SK-N-SH (cell line): Measurements from ENCODE around the gene GTF3A. TPM values are rescaled to one million over a fixed set of nuclear protein-coding genes. Genes with fewer than 3 reads are reported as not detected.

ENCODE experiments used
- CTCF ChIA-PET: fragments of 300-600, 350-600 bp; formaldehyde crosslinking; extraction: SDS; loops from one replicate; lab custom pipeline; 2021; lab: Yijun Ruan, JAX
- POLR2A ChIA-PET: fragments of 350-600 bp; sonication (Branson Sonifier 250); formaldehyde crosslinking; extraction: SDS; loops from one replicate; lab custom pipeline; 2020; ENCODE audit warnings: antibody characterized with exemption, inconsistent platforms; lab: Yijun Ruan, JAX
- DNase-seq: peaks from one replicate; pipeline ENCODE4 v3.0.0; 2012
- H2AFZ ChIP-seq: fragments of 200-600 bp; sonication (generic); 2 replicates; pipeline ENCODE4 v1.8.1; 2016; ENCODE audit warnings: antibody characterized with exemption, mild to moderate bottlenecking, low read depth
- H3F3A ChIP-seq: fragments of 200-600 bp; sonication (generic); replicated peaks from 2 replicates; pipeline ENCODE3; 2016; ENCODE audit warnings: antibody characterized with exemption, mild to moderate bottlenecking; ENCODE audit not compliant: insufficient read depth
- H3K27ac ChIP-seq, 2 experiments: fragments of 200-500 bp in 1 of 2; fragments of 200-600 bp in 1 of 2; sonication (Bioruptor generic) in 1 of 2; sonication (generic), shearing (Covaris generic) in 1 of 2; 2 replicates each; pipeline versions ENCODE4 v1.5.1 to v1.6.1; 2014 to 2016; ENCODE audit warnings: low read depth in 2 of 2, inconsistent platforms in 1 of 2, low read length in 1 of 2, mild to moderate bottlenecking in 1 of 2, mixed read lengths in 1 of 2
- H3K27me3 ChIP-seq: fragments of 200-600 bp; sonication (generic), shearing (Covaris generic); 2 replicates; pipeline ENCODE4 v1.6.1; 2016; ENCODE audit warnings: mixed run types; ENCODE audit not compliant: insufficient read depth
- H3K36me3 ChIP-seq, 2 experiments: fragments of 200-500 bp in 1 of 2; fragments of 200-600 bp in 1 of 2; sonication (Bioruptor generic) in 1 of 2; sonication (generic) in 1 of 2; replicated peaks in 1 of 2; 2 replicates each; pipeline versions ENCODE3 to v1.5.1; 2014 to 2016; ENCODE audit warnings: low read length in 1 of 2, mild to moderate bottlenecking in 1 of 2; ENCODE audit not compliant: insufficient read depth in 2 of 2, control insufficient read depth in 1 of 2
- H3K4me1 ChIP-seq, 2 experiments: fragments of 200-500 bp in 1 of 2; fragments of 200-600 bp in 1 of 2; sonication (Bioruptor generic) in 1 of 2; sonication (generic), shearing (Covaris generic) in 1 of 2; 2 replicates each; pipeline versions ENCODE4 v1.5.1 to v1.6.1; 2014 to 2016; ENCODE audit warnings: low read depth in 1 of 2, low read length in 1 of 2, mixed run types in 1 of 2; ENCODE audit not compliant: insufficient read depth in 2 of 2, control insufficient read depth in 1 of 2
- H3K4me2 ChIP-seq: fragments of 200-600 bp; sonication (generic), shearing (Covaris generic); 2 replicates; pipeline ENCODE4 v1.6.1; 2017; ENCODE audit warnings: mixed run types
- H3K4me3 ChIP-seq, 2 experiments: fragments of 200-500 bp in 1 of 2; fragments of 200-600 bp in 1 of 2; sonication (Bioruptor generic) in 1 of 2; sonication (generic), shearing (Covaris generic) in 1 of 2; 2 replicates each; pipeline versions ENCODE4 v1.5.1 to v1.8.1; 2014 to 2016; ENCODE audit warnings: low read depth in 2 of 2, inconsistent platforms in 1 of 2, low read length in 1 of 2, mild to moderate bottlenecking in 1 of 2, mixed read lengths in 1 of 2, moderate library complexity in 1 of 2
- H3K79me2 ChIP-seq: fragments of 200-600 bp; sonication (generic); 2 replicates; pipeline ENCODE4 v1.8.1; 2017; ENCODE audit warnings: mild to moderate bottlenecking; ENCODE audit not compliant: insufficient read depth
- H3K9ac ChIP-seq: fragments of 200-600 bp; sonication (generic); 2 replicates; pipeline ENCODE4 v1.6.1; 2017; ENCODE audit warnings: mixed run types
- H3K9me2 ChIP-seq: fragments of 200-600 bp; sonication (generic); 2 replicates; pipeline ENCODE4 v1.6.1; 2017; ENCODE audit warnings: mixed run types
- H3K9me3 ChIP-seq: fragments of 200-600 bp; sonication (generic); 2 replicates; pipeline ENCODE4 v1.6.1; 2017; ENCODE audit warnings: mixed run types, mild to moderate bottlenecking, moderate library complexity
- H4K20me1 ChIP-seq: fragments of 200-600 bp; sonication (generic); 2 replicates; pipeline ENCODE4 v1.6.1; 2017; ENCODE audit warnings: mild to moderate bottlenecking, mixed run types; ENCODE audit not compliant: insufficient read depth
- CHD2 ChIP-seq: fragments of 150-350 bp; IDR thresholded peaks from 2 replicates; pipeline ENCODE4 v1.6.1; 2018; ENCODE audit warnings: low read length; ENCODE audit not compliant: partially characterized antibody
- ELF1 ChIP-seq: IDR thresholded peaks from 2 replicates; pipeline ENCODE4 v1.4.0; 2012
- EZH2phosphoT487 ChIP-seq: fragments of 200-600 bp; sonication (generic); IDR thresholded peaks from 2 replicates; pipeline ENCODE4 v1.6.1; 2017; ENCODE audit warnings: low read depth, mixed run types, mild to moderate bottlenecking, antibody characterized with exemption, moderate library complexity, borderline replicate concordance
- FOSL2 ChIP-seq: IDR thresholded peaks from 2 replicates; pipeline ENCODE4 v1.4.0; 2012; ENCODE audit warnings: low read depth, mild to moderate bottlenecking, moderate library complexity, borderline replicate concordance
- GABPA ChIP-seq: IDR thresholded peaks from 2 replicates; pipeline ENCODE4 v1.4.0; 2012; ENCODE audit warnings: low read depth, mild to moderate bottlenecking
- GATA2 ChIP-seq: sonication (generic); formaldehyde crosslinking; IDR thresholded peaks from 2 replicates; pipeline ENCODE4 v1.5.0; 2020; ENCODE audit warnings: mild to moderate bottlenecking, missing genetic modification reagents
- MEF2A ChIP-seq: IDR thresholded peaks from 2 replicates; pipeline ENCODE4 v1.4.0; 2012; ENCODE audit warnings: low read depth, borderline replicate concordance
- NFIC ChIP-seq: IDR thresholded peaks from 2 replicates; pipeline ENCODE4 v1.4.0; 2012; ENCODE audit warnings: borderline replicate concordance
- RAD21 ChIP-seq: IDR thresholded peaks from 2 replicates; pipeline ENCODE4 v1.6.1; 2012; ENCODE audit warnings: mild to moderate bottlenecking, low read length
- RXRA ChIP-seq: IDR thresholded peaks from 2 replicates; pipeline ENCODE4 v1.4.0; 2012; ENCODE audit warnings: low read depth, mild to moderate bottlenecking, borderline replicate concordance
- SIN3A ChIP-seq: IDR thresholded peaks from 2 replicates; pipeline ENCODE4 v1.6.1; 2012; ENCODE audit warnings: low read depth, mild to moderate bottlenecking, low read length, moderate library complexity, borderline replicate concordance
- SMC3 ChIP-seq: IDR thresholded peaks from 2 replicates; pipeline ENCODE4 v1.6.1; 2012; ENCODE audit warnings: low read depth, low read length, improper control_type of control experiment
- TAF1 ChIP-seq: IDR thresholded peaks from 2 replicates; pipeline ENCODE4 v1.6.1; 2012; ENCODE audit warnings: low read depth, mild to moderate bottlenecking, low read length, moderate library complexity, borderline replicate concordance
- YY1 ChIP-seq: IDR thresholded peaks from 2 replicates; pipeline ENCODE4 v1.4.0; 2012; ENCODE audit warnings: low read depth, mild to moderate bottlenecking
- WGBS: methylation state at CpG from one replicate; pipeline ENCODE4 v1.1.6; 2017; ENCODE audit warnings: low lambda C conversion rate; 5-methylcytosine and 5-hydroxymethylcytosine counted together
- polyA plus RNA-seq, 3 experiments: library from polyadenylated mRNA; depleted of rRNA; stranded (reverse); fragments of >200 nt; gene quantifications; 2 replicates each; pipeline ENCODE4 v1.2.3, GENCODE V29; 2012
- TF ChIP-seq, protein P1 (sequence below): IDR thresholded peaks from 2 replicates; pipeline ENCODE4; 2012
- TF ChIP-seq, protein P2 (sequence below): fragments of 200-600 bp; sonication (generic); IDR thresholded peaks from 2 replicates; pipeline ENCODE4 v1.6.1; 2017; ENCODE audit warnings: antibody characterized with exemption, mild to moderate bottlenecking, moderate library complexity
- TF ChIP-seq, protein P3 (sequence below): IDR thresholded peaks from 2 replicates; pipeline ENCODE4 v1.4.0; 2012; ENCODE audit warnings: low read depth, borderline replicate concordance

Gene GTF3A
- polyA plus RNA-seq, 1 of the 3 experiments (the other 2 are of a cell fraction), result 75.4 TPM

GRCh38 chr13:27393101-27393500 lies 31.3 kb upstream of the GTF3A start:
- no peak for TF ChIP-seq CHD2
- no peak for TF ChIP-seq RXRA
- no peak for TF ChIP-seq SIN3A
- no peak for TF ChIP-seq FOSL2
- ChIA-PET CTCF (interaction anchor here (1.0 to 1.6 kb wide), 3 partner anchors 13 to 408 kb away, joined by 3 to 4 read pairs (median 3); no protein-coding TSS in a partner anchor), POLR2A (no interaction called here)
- Histone ChIP-seq H3K27ac (no peak overlapping the region), H3K4me3 (no peak overlapping the region), H2AFZ (no peak overlapping the region), H3K79me2 (no peaks in the 10 kb centered on the region), H3K4me1 (no peaks in the 10 kb centered on the region; a peak in 1 of 4 replicates), H3K9me2 (no peaks in the 10 kb centered on the region), H3K9me3 (no peaks in the 10 kb centered on the region), H3F3A (no peaks in the 10 kb centered on the region), H3K36me3 (no peaks in the 10 kb centered on the region), H3K4me2 (no peak overlapping the region), H3K9ac (no peak overlapping the region), H3K27me3 (peaks cover 21% of the 10 kb centered on the region; the same call in 1 of the 2 replicates), H4K20me1 (no peaks in the 10 kb centered on the region)
- WGBS, result 5% methylated on average over 4 of the region's 4 CpGs
- no peak for DNase-seq

GRCh38 chr13:27395007-27395510 lies 29.4 kb upstream of the GTF3A start:
- Histone ChIP-seq H3K27me3 (peaks cover 34% of the 10 kb centered on the region; the same call in 1 of the 2 replicates), H3K4me1 (no peaks in the 10 kb centered on the region; a peak in 1 of 4 replicates), H3K9ac (no peak overlapping the region), H3K27ac (no peak overlapping the region), H3K9me2 (no peaks in the 10 kb centered on the region), H3K79me2 (no peaks in the 10 kb centered on the region), H4K20me1 (no peaks in the 10 kb centered on the region), H3F3A (no peaks in the 10 kb centered on the region), H3K4me3 (no peak overlapping the region), H2AFZ (no peak overlapping the region), H3K36me3 (no peaks in the 10 kb centered on the region), H3K4me2 (no peak overlapping the region), H3K9me3 (no peaks in the 10 kb centered on the region)
- POLR2A ChIA-PET, result no interaction called here
- 16% methylated on average over 11 of the region's 14 CpGs for WGBS
- no peak for DNase-seq
- CTCF ChIA-PET, result interaction anchor here (1.2 to 4.0 kb wide), 3 partner anchors 11 to 432 kb away, joined by 6 to 12 read pairs (median 7); no protein-coding TSS in a partner anchor
- TF ChIP-seq FOSL2 (no peak), YY1 (no peak), SIN3A (no peak)

DNA sequence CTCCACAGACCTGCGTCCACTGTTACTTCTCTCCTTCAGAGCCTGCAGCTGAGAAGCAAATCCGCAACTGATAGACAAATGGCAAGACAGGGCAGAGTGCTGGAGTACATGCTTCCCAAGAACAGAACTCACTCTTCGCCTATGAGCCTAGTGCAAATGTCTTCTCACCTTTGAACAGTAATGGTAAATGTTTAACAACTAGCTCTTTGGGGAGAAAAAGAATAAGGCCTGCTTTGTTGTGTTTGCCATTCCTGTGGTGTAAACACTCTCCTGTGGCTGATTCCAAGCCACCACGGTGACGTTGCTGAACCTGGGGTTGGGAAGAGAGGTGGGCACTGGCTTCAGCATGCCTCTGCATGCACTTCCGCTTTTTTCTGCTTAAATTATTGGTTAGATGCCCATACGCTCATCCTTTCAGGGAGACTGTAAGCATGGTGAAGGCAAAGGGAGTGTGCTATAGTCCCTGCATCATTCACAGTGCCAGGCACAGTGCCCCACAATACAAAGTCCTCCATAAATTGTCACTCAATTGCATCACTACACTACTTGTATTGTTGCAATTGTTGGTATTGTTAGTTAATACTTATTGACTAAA lies 28.1 kb upstream of the GTF3A start:
- no peaks in the 10 kb centered on the region for H4K20me1 ChIP-seq
- CTCF ChIA-PET, result interaction anchor here (1.0 to 4.0 kb wide), 4 partner anchors 10 to 431 kb away, joined by 4 to 12 read pairs (median 6); no protein-coding TSS in a partner anchor
- H3K4me1 ChIP-seq, result no peaks in the 10 kb centered on the region; a peak in 1 of 4 replicates
- H3K9me2 ChIP-seq, result no peaks in the 10 kb centered on the region
- WGBS, result 49% methylated on average over 7 of the region's 7 CpGs
- POLR2A ChIA-PET, result no interaction called here
- H3K4me2 ChIP-seq, result no peak overlapping the region
- no peaks in the 10 kb centered on the region for H3K36me3 ChIP-seq
- DNase-seq, result no peak
- no peaks in the 10 kb centered on the region for H3K79me2 ChIP-seq
- no peak overlapping the region for H2AFZ ChIP-seq
- no peak overlapping the region for H3K27ac ChIP-seq
- peaks cover 47% of the 10 kb centered on the region; the same call in 1 of the 2 replicates for H3K27me3 ChIP-seq
- no peak overlapping the region for H3K9ac ChIP-seq
- no peak overlapping the region for H3K4me3 ChIP-seq
- H3K9me3 ChIP-seq, result no peaks in the 10 kb centered on the region
- no peaks in the 10 kb centered on the region for H3F3A ChIP-seq
- no peak for TF ChIP-seq SIN3A
- TF ChIP-seq, protein P1, sequence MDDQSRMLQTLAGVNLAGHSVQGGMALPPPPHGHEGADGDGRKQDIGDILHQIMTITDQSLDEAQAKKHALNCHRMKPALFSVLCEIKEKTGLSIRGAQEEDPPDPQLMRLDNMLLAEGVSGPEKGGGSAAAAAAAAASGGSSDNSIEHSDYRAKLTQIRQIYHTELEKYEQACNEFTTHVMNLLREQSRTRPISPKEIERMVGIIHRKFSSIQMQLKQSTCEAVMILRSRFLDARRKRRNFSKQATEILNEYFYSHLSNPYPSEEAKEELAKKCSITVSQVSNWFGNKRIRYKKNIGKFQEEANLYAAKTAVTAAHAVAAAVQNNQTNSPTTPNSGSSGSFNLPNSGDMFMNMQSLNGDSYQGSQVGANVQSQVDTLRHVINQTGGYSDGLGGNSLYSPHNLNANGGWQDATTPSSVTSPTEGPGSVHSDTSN, result no peak
- no peak for TF ChIP-seq YY1
- TF ChIP-seq GATA2, result no peak
- no peak for TF ChIP-seq MEF2A
- TF ChIP-seq, protein P2, sequence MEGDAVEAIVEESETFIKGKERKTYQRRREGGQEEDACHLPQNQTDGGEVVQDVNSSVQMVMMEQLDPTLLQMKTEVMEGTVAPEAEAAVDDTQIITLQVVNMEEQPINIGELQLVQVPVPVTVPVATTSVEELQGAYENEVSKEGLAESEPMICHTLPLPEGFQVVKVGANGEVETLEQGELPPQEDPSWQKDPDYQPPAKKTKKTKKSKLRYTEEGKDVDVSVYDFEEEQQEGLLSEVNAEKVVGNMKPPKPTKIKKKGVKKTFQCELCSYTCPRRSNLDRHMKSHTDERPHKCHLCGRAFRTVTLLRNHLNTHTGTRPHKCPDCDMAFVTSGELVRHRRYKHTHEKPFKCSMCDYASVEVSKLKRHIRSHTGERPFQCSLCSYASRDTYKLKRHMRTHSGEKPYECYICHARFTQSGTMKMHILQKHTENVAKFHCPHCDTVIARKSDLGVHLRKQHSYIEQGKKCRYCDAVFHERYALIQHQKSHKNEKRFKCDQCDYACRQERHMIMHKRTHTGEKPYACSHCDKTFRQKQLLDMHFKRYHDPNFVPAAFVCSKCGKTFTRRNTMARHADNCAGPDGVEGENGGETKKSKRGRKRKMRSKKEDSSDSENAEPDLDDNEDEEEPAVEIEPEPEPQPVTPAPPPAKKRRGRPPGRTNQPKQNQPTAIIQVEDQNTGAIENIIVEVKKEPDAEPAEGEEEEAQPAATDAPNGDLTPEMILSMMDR, result no peak
- TF ChIP-seq NFIC, result no peak
- no peak for TF ChIP-seq EZH2phosphoT487
- no peak for TF ChIP-seq ELF1
- TF ChIP-seq SMC3, result no peak
- no peak for TF ChIP-seq RAD21
- no peak for TF ChIP-seq GABPA
- TF ChIP-seq FOSL2, result no peak
- no peak for TF ChIP-seq TAF1
- TF ChIP-seq, protein P3, sequence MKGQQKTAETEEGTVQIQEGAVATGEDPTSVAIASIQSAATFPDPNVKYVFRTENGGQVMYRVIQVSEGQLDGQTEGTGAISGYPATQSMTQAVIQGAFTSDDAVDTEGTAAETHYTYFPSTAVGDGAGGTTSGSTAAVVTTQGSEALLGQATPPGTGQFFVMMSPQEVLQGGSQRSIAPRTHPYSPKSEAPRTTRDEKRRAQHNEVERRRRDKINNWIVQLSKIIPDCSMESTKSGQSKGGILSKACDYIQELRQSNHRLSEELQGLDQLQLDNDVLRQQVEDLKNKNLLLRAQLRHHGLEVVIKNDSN, result no peak
